Heart right ventricle (tissue), 16 donors: Measurements from ENCODE around the gene GPBP1L1. TPM values are rescaled to one million over a fixed set of nuclear protein-coding genes. Genes with fewer than 3 reads are reported as not detected.

Experiments used
- ATAC-seq, 8 donors: fragments of 200-7000 bp; cut with Tn5 transposase; one replicate each; pipeline ENCODE4 v1.9.1; 2020; ENCODE audit warnings: mild to moderate bottlenecking in 8 of 8, moderate library complexity in 8 of 8, moderate number of reproducible peaks in 1 of 8
- DNase-seq, 2 donors: peaks; one replicate each; pipeline ENCODE4 v3.0.0-alpha.2; 2020
- H3K27ac ChIP-seq, 10 donors: fragments of 200-600 bp; sonication (generic) in 2 of 10; one replicate each; pipeline versions ENCODE4 v1.5.0 to v1.8.0; 2020 to 2022; ENCODE audit warnings: mild to moderate bottlenecking in 3 of 10
- H3K27me3 ChIP-seq, 7 donors: fragments of 200-600 bp; one replicate each; pipeline ENCODE4 v1.8.0; 2021 to 2022; ENCODE audit warnings: mild to moderate bottlenecking in 2 of 7
- H3K36me3 ChIP-seq, 9 donors: fragments of 200-600 bp; sonication (generic) in 1 of 9; one replicate each; pipeline versions ENCODE4 v1.5.0 to v1.8.0; 2020 to 2022; ENCODE audit warnings: mild to moderate bottlenecking in 2 of 9
- H3K4me1 ChIP-seq, 9 donors: fragments of 200-600 bp; sonication (generic) in 1 of 9; one replicate each; pipeline versions ENCODE4 v1.5.0 to v1.8.0; 2020 to 2022; ENCODE audit warnings: mild to moderate bottlenecking in 4 of 9
- H3K4me3 ChIP-seq, 10 donors: fragments of 200-600 bp; sonication (generic) in 2 of 10; one replicate each; pipeline versions ENCODE4 v1.5.0 to v1.8.0; 2020 to 2022; ENCODE audit warnings: mild to moderate bottlenecking in 7 of 10, moderate library complexity in 2 of 10
- H3K9me3 ChIP-seq, 11 donors: fragments of 200-600 bp in 10 of 11; sonication (generic) in 2 of 11; one replicate each; pipeline versions ENCODE4 v1.5.0 to v1.8.0; 2013 to 2022; ENCODE audit warnings: mild to moderate bottlenecking in 2 of 11, control low read depth in 1 of 11, moderate library complexity in 1 of 11
- WGBS, 2 donors: extraction: QIAGEN DNeasy Blood & Tissue Kit; methylation state at CpG; one replicate each; pipeline ENCODE4 v1.1.7; 2013; ENCODE audit warnings: inconsistent platforms in 1 of 2; 5-methylcytosine and 5-hydroxymethylcytosine counted together
- intact Hi-C, 10 donors: fragments of 100-400 bp; cut with DNase I; formaldehyde crosslinking; loops; one replicate each; pipeline versions ENCODE4 v1.11.1 to v1.14.2; 2022
- polyA plus RNA-seq, 2 donors: library from polyadenylated mRNA; stranded (reverse); fragments of 200-250 nt; gene quantifications; one replicate each; pipeline ENCODE4 v1.2.3, GENCODE V29; 2013
- total RNA-seq, 10 donors: library from RNA; stranded (reverse); fragmentation: NEBNext Ultra II Directional in 3 of 10; extraction: Animal tissue kit (Norgen Biotek cat#: 25700) in 3 of 10; gene quantifications; one replicate each; pipeline versions ENCODE4 v1.2.1 to v1.2.4, GENCODE V29; 2021 to 2023
- TF ChIP-seq, protein P1 (sequence below), 9 donors: fragments of 200-600 bp; sonication (generic) in 2 of 9; IDR thresholded peaks; one replicate each; pipeline versions ENCODE4 v1.5.0 to v1.8.0; 2021 to 2022; ENCODE audit warnings: antibody characterized with exemption in 9 of 9, mild to moderate bottlenecking in 5 of 9, moderate library complexity in 1 of 9
- donor health status: Arrhythmogenic right ventricular cardiomyopathy.
- donor health status: ischemic (EF 13 %, LVEDD 7.1; RV severe dilation, severe dysfunction).
- donor health status: healthy with polysubstance abuse.
- donor health status: DM: no; HTN: yes; CAD: no.
- donor health status: DM: no; HTN: no; CAD: no.
- donor health status: ischemic (EF 25% LVEDD 6.9; RV normal size, moderate dysfunction).
- donor health status: ischemic (EF 25% LVEDD 5.7; RV mildly dilated, moderate dysfunction).
- donor health status: healthy.
- donor health status: DM: yes; HTN: yes; CAD: no.
- donor health status: Ischemic cardiomyopathy.
- donor health status: ischemic (EF 35%, LVEDD 5.7; RV mildly dilated, moderate dysfunction).
- donor health status: nonischemic (EF 11% LVEDD 7.7; RV severe dilation, severe dysfunction).
- donor health status: DM: yes; HTN: yes; CAD: no.
- donor health status: PGD.
- donor health status: ischemic (EF 29% LVEDD 5.4; RV normal size, mild dysfunction).
- donor health status: nonischemic (EF 23%, LVEDD 6.1; RV moderate dilation, normal function).

GPBP1L1 gene
- total and polyA plus RNA-seq, 12 donors = 27.6 to 95.0 (median 81.6) TPM

DNA sequence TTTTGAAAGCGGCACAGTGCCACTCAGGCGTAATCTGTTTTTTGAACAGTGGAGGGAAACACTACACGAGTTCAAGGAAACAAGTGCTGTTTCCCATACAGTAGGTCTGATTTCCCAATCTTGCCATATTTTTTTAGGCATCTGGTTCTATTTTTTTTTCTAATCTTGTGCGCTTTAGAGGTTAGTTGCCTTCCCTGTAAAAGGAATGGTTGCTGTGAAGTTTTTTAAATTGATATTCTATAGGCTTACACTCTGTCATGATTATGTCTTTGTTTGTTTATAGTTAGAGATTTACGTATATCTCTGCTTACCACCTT lies 101.3 kb downstream of the GPBP1L1 start:
- Histone ChIP-seq H3K27ac (peak overlapping the region in 8 of 10 donors; percentile 87 to 96 (median 94)), H3K9me3 (no peaks in the 10 kb centered on the region), H3K36me3 (no peaks in the 10 kb centered on the region), H3K27me3 (no peaks in the 10 kb centered on the region), H3K4me3 (peak overlapping the region; percentile 80 to 100 (median 99)), H3K4me1 (peaks cover 6 to 39% (median 23%) of the 10 kb centered on the region in 9 donors)
- TF ChIP-seq, protein P1, sequence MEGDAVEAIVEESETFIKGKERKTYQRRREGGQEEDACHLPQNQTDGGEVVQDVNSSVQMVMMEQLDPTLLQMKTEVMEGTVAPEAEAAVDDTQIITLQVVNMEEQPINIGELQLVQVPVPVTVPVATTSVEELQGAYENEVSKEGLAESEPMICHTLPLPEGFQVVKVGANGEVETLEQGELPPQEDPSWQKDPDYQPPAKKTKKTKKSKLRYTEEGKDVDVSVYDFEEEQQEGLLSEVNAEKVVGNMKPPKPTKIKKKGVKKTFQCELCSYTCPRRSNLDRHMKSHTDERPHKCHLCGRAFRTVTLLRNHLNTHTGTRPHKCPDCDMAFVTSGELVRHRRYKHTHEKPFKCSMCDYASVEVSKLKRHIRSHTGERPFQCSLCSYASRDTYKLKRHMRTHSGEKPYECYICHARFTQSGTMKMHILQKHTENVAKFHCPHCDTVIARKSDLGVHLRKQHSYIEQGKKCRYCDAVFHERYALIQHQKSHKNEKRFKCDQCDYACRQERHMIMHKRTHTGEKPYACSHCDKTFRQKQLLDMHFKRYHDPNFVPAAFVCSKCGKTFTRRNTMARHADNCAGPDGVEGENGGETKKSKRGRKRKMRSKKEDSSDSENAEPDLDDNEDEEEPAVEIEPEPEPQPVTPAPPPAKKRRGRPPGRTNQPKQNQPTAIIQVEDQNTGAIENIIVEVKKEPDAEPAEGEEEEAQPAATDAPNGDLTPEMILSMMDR (IDR thresholded peaks at IDR 0.05) = no peak
- ATAC-seq (no peak), DNase-seq (no peak)
- 1 to 3% methylated on average over 5 of the region's 5 CpGs for whole genome bisulfite sequencing, 2 donors
- intact Hi-C loops = loop anchor here in 2 of 10 donors (10.0 kb wide), 2 partner anchors 90 to 100 kb away; partner anchors contain the start of genes GPBP1L1 (in 1 of the 2) and TMEM69 (in 1 of the 2)

DNA sequence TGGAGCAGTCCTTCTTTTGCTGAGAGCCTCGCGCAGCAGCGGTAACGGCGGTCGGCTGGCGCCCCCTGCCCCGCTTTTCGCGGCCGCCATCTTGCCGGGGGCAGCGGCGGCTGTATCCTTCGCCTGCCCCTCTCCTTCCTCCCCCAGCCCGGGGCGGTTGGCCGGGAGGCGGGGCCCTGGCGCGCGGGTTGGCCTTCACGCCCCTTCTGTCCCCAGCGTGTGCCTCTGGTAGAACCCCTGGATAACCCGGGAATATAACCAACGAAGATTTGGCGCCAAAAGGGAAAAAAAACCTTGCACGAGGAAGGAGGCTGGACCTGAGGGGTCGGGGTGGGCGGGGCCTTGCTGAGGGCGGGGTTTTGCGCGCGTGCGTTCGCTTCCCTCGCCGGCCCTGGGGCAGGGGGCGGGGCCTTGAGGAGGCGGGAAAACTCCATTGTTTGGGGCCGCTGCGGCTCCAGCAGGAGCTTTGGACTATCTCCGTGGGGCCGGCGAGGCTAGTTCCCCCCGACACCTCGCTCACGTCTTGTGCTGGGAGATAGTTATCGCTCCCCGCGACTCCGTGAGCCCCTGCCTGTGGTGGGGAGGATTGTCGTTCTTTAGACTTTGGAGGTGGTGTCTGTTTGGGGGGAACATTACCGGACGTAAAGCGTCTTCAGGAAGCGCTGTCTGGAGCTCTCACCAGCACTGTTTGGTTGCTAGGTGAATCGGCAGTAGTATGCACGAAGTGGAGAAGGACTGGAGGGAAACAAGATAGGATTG lies 101.8 kb downstream of the GPBP1L1 start:
- H3K27me3 ChIP-seq = no peaks in the 10 kb centered on the region
- TF ChIP-seq, protein P1 (IDR thresholded peaks at IDR 0.05) = peak in 1 of 9 donors; percentile 8
- peak overlapping the region; percentile 80 to 100 (median 99) for H3K4me3 ChIP-seq
- ATAC-seq = peak; percentile 77 to 85 (median 82)
- H3K36me3 ChIP-seq = no peaks in the 10 kb centered on the region
- H3K4me1 ChIP-seq = peaks cover 6 to 39% (median 20%) of the 10 kb centered on the region in 9 donors
- peak overlapping the region; percentile 86 to 96 (median 94) for H3K27ac ChIP-seq
- intact Hi-C loops = loop anchor here in 4 of 10 donors (5.0 to 10.0 kb wide), 4 partner anchors 90 to 572 kb away; partner anchors contain the start of genes GPBP1L1 (in 2 of the 4), TMEM69 (in 2 of the 4), HECTD3 (in 1 of the 4) and UROD (in 1 of the 4)
- no peaks in the 10 kb centered on the region for H3K9me3 ChIP-seq
- peak; percentile 89 to 90 for DNase-seq
- WGBS, 2 donors = 0 to 1% methylated on average over 56 to 59 of the region's 59 CpGs

DNA sequence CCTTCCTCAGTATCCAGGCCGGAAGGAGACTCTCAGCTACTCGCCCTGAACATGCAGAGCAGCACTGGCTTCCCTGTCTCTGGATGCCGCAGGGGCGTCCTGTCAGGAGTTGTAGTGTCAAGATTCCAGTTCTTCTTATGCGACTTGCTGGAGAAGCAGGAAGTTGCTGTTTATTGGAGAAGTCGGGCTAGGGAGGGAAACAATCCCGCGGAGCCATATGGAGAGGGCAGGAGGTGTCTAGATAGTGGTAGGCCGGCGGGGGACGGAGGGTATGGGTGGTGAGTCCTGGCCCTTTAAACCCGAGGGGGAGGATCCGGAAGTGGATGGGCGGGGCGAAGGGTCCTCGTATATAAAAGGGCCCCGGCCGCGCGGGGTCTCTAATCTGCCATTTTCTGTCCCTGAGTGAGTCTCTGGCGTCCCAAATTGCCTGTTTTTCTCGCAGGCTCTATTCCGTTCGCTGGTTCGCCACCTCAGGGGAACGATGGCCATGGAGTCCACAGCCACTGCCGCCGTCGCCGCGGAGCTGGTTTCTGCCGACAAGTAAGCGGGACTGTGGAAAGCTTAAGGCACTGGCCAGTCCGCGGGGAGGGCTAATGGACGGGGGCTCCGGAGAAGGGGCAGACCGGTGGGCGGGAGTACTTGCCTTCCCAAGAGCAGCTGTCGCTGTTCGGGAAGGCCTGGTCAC lies 102.5 kb downstream of the GPBP1L1 start, which contains the start of gene NASP:
NASP (plus strand) TSS at position 376 of the 685 bp plus-strand sequence; CDS start at position 482, 106 bp downstream.
- H3K27ac ChIP-seq = peak within 1 kb of the TSS; percentile 86 to 96 (median 94)
- WGBS, 2 donors = 0% methylated on average over 40 of the region's 41 CpGs
- ATAC-seq = peak; percentile 87 to 96 (median 92)
- H3K4me3 ChIP-seq = peak within 1 kb of the TSS; percentile 80 to 100 (median 99)
- no peaks in the 10 kb centered on the region for H3K27me3 ChIP-seq
- no peaks in the 10 kb centered on the region for H3K36me3 ChIP-seq
- H3K4me1 ChIP-seq = peaks cover 6 to 39% (median 20%) of the 10 kb centered on the region in 9 donors
- intact Hi-C loops = loop anchor here in 5 of 10 donors (1.0 to 10.0 kb wide), 5 partner anchors 91 to 572 kb away; partner anchors contain the start of genes GPBP1L1 (in 3 of the 5), TMEM69 (in 2 of the 5), HECTD3 (in 1 of the 5) and UROD (in 1 of the 5)
- no peaks in the 10 kb centered on the region for H3K9me3 ChIP-seq
- peak; percentile 90 for DNase-seq
- TF ChIP-seq, protein P1 (IDR thresholded peaks at IDR 0.05) = peak in 1 of 9 donors; percentile 10

DNA sequence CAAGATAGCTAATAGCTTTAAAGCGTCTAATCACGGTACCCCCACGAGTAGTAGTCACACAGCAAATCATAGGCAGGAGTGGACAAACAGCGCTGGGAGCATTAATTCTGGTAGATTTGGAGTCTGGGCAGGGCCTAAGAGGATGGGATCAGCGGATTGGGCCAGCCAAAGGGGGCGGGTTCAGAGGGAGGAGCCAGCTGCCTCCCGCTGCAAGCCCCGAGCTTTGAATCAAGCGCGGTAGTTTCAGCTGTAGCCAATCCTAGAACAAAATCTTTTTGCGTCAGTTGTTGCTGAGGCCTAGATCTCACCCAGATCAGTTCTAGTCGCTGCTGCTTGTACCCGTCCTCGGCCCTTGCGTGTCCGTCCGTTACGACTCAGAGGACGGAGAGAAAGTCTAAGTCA lies 103.1 kb downstream of the GPBP1L1 start:
- ATAC-seq = peak; percentile 91 to 95 (median 93)
- H3K4me1 ChIP-seq = peaks cover 6 to 39% (median 20%) of the 10 kb centered on the region in 9 donors
- TF ChIP-seq, protein P1 (IDR thresholded peaks at IDR 0.05) = no peak
- H3K4me3 ChIP-seq = peak overlapping the region; percentile 80 to 100 (median 99)
- WGBS, 2 donors = 0% methylated on average over 19 of the region's 19 CpGs
- DNase-seq = peak; percentile 94 to 97
- H3K27me3 ChIP-seq = no peaks in the 10 kb centered on the region
- intact Hi-C loops = loop anchor here in 5 of 10 donors (1.0 to 10.0 kb wide), 5 partner anchors 92 to 571 kb away; partner anchors contain the start of genes GPBP1L1 (in 3 of the 5), TMEM69 (in 2 of the 5), HECTD3 (in 1 of the 5) and UROD (in 1 of the 5)
- H3K27ac ChIP-seq = peak overlapping the region; percentile 86 to 96 (median 94)
- no peaks in the 10 kb centered on the region for H3K9me3 ChIP-seq
- H3K36me3 ChIP-seq = no peaks in the 10 kb centered on the region
